CD4-positive, alpha-beta memory T cell (primary cell): Measurements from ENCODE around the gene TRIM47. TPM values are rescaled to one million over a fixed set of nuclear protein-coding genes. Genes with fewer than 3 reads are reported as not detected.

Source experiments
- CTCF ChIA-PET: fragments of 350-600 bp; sonication (Branson Sonifier 250); formaldehyde crosslinking; loops from one replicate; lab custom pipeline; 2021; ENCODE audit warnings: inconsistent platforms; ENCODE audit not compliant: partially characterized antibody; lab: Charles Lee
- POLR2A ChIA-PET: fragments of 350-600 bp; sonication (Branson Sonifier 250); formaldehyde crosslinking; loops from one replicate; lab custom pipeline; 2021; ENCODE audit not compliant: partially characterized antibody; lab: Charles Lee
- DNase-seq, 5 donors: peaks; one replicate each; pipeline versions ENCODE4 v3.0.0 to v3.0.0-alpha.2; 2020 to 2022; ENCODE audit warnings: mixed read lengths in 1 of 5
- H3K27ac ChIP-seq: one replicate; pipeline ENCODE4 v1.7.0; 2013; ENCODE audit warnings: low read depth, low read length
- H3K27me3 ChIP-seq: 2 replicates; pipeline ENCODE4 v1.7.0; 2013; ENCODE audit warnings: mild to moderate bottlenecking, low read length, moderate library complexity; ENCODE audit not compliant: insufficient read depth
- H3K36me3 ChIP-seq: 2 replicates; pipeline ENCODE4 v1.7.0; 2013; ENCODE audit warnings: mild to moderate bottlenecking, low read length, moderate library complexity; ENCODE audit not compliant: insufficient read depth
- H3K4me1 ChIP-seq: 2 replicates; pipeline ENCODE4 v1.7.0; 2013; ENCODE audit warnings: mild to moderate bottlenecking, low read length, moderate library complexity; ENCODE audit not compliant: insufficient read depth
- H3K4me3 ChIP-seq, 2 donors: one replicate each; pipeline ENCODE4 v1.7.0; 2013; ENCODE audit warnings: low read length in 2 of 2, mild to moderate bottlenecking in 1 of 2
- H3K9me3 ChIP-seq, 2 donors: one replicate each; pipeline ENCODE4 v1.7.0; 2013; ENCODE audit warnings: low read length in 2 of 2, control low read depth in 1 of 2; ENCODE audit not compliant: control insufficient read depth in 1 of 2
- H3K27ac Mint-ChIP-seq, 7 donors: one replicate each; pipeline ENCODE4 v1.8.0; 2020 to 2021; ENCODE audit warnings: mixed read lengths in 7 of 7, mild to moderate bottlenecking in 6 of 7, inconsistent platforms in 3 of 7, moderate library complexity in 3 of 7
- H3K27me3 Mint-ChIP-seq, 2 donors: one replicate each; pipeline ENCODE4 v1.8.0; 2020 to 2021; ENCODE audit warnings: mixed read lengths in 2 of 2
- H3K36me3 Mint-ChIP-seq, 2 donors: one replicate each; pipeline ENCODE4 v1.8.0; 2020 to 2021; ENCODE audit warnings: mixed read lengths in 2 of 2, inconsistent platforms in 1 of 2, mild to moderate bottlenecking in 1 of 2
- H3K4me1 Mint-ChIP-seq, 4 donors: one replicate each; pipeline ENCODE4 v1.8.0; 2020 to 2021; ENCODE audit warnings: mixed read lengths in 4 of 4, mild to moderate bottlenecking in 1 of 4
- H3K4me3 Mint-ChIP-seq, 8 donors: one replicate each; pipeline ENCODE4 v1.8.0; 2020 to 2021; ENCODE audit warnings: mixed read lengths in 8 of 8, mild to moderate bottlenecking in 7 of 8, moderate library complexity in 6 of 8, inconsistent platforms in 3 of 8
- H3K9me3 Mint-ChIP-seq, 8 donors: one replicate each; pipeline ENCODE4 v1.8.0; 2020 to 2021; ENCODE audit warnings: mixed read lengths in 8 of 8, mild to moderate bottlenecking in 5 of 8, inconsistent platforms in 3 of 8, moderate library complexity in 1 of 8
- intact Hi-C: fragments of 100-400 bp; cut with micrococcal nuclease; formaldehyde crosslinking; loops from one replicate; pipeline ENCODE4 v1.15.1; 2023
- polyA plus RNA-seq, 2 donors: library from polyadenylated mRNA; unstranded; fragments of 300-500 nt; fragmentation: Illumina TruSeq; gene quantifications; one replicate each; pipeline ENCODE4 v1.2.3, GENCODE V29; 2021
- total RNA-seq, 2 experiments: library from RNA; stranded (reverse); gene quantifications; one replicate each; pipeline ENCODE4 v1.2.3, GENCODE V29; 2021

TRIM47 gene
- total and polyA plus RNA-seq, 4 experiments from 2014 or later = 11.2 to 26.8 (median 20.0) TPM

DNA sequence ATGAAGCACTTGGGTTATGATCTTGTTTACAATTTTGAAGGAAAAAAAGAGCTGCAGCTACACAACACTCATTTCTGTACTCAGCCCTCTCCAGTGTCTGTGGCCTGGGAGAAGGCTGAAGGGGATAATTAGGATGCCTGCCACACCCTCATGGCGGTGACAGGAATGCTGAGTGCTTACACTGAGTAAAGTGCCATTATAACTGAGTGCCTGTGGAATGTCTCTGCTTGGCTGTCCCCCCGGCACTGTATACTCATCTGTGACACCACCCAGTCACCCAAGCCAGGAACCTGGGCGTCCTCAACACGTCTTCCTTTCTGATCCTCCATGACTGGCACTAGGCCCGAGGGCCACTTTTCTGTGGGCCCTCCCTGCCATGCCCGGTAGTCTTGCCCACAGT lies 29.8 kb upstream of the TRIM47 start:
- H3K27me3 Mint-ChIP-seq = no peaks in the 10 kb centered on the region
- H3K4me3 Mint-ChIP-seq = no peak overlapping the region
- peaks cover 0 to 3% of the 10 kb centered on the region in 2 donors for H3K36me3 Mint-ChIP-seq
- H3K4me1 Mint-ChIP-seq = peaks cover 5 to 20% (median 9%) of the 10 kb centered on the region in 4 donors
- ChIA-PET POLR2A (interaction anchor here (1.1 kb wide), 1 partner anchor 64 kb away, joined by 3 read pairs; the partner anchor contains the start of gene UNC13D), CTCF (interaction anchor here (10.4 kb wide), 1 partner anchor 97 kb away, joined by 120 read pairs; no protein-coding TSS in a partner anchor)
- no peak for DNase-seq
- H3K27ac Mint-ChIP-seq = peak overlapping the region in 3 of 7 donors; percentile 42 to 66 (median 51)
- no peak overlapping the region for H3K27ac ChIP-seq
- H3K9me3 ChIP-seq = no peaks in the 10 kb centered on the region
- no peaks in the 10 kb centered on the region for H3K36me3 ChIP-seq
- no peaks in the 10 kb centered on the region for H3K27me3 ChIP-seq
- H3K4me1 ChIP-seq = peaks cover 17% of the 10 kb centered on the region
- H3K4me3 ChIP-seq = no peak overlapping the region
- intact Hi-C loops = loop anchor here (10.0 kb wide), 1 partner anchor 357 kb away; the partner anchor contains the start of gene UBALD2
- H3K9me3 Mint-ChIP-seq = no peaks in the 10 kb centered on the region

DNA sequence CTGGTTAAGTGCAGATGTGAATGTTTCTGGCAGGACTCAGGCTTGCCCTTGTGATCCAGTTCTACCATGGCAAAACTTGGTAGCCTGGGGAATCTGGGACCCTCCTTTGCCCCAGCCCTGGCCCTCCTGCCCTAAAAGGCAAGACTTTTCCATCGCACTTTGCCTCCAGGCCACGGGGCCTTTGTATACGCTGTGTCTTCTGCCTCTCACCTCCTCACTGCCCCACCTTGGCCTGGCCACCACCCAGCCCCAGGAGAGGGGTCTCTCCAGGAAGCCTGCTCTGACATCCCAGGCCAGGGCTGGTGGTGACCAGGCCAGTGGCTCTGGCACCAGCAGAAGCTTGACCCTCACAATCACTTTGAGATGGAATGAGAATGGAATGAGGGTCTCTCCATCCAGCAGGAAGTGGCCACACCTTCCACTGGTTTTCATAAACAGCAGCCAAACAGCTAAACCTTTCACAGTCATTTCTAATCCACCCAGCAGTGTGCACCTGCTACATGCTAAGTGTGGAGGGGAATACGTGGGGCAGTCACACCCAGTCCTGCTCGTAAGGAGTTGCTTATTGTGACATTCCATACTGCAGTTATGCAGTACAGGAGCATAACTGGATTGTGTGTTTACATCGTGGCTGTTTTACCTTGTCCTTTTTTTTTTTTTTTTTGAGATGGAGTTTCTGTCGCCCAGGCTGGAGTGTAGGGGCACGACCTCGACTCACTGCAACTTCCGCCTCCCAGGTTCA lies 27.9 kb upstream of the TRIM47 start:
- Mint-ChIP-seq H3K27me3 (no peaks in the 10 kb centered on the region), H3K27ac (peak overlapping the region in 5 of 7 donors; percentile 62 to 83 (median 63)), H3K4me3 (peak overlapping the region in 7 of 8 donors; percentile 12 to 66 (median 55)), H3K9me3 (no peaks in the 10 kb centered on the region), H3K36me3 (peaks cover 0 to 13% of the 10 kb centered on the region in 2 donors), H3K4me1 (peaks cover 5 to 20% (median 9%) of the 10 kb centered on the region in 4 donors)
- ChIA-PET POLR2A (interaction anchor here (1.1 to 5.6 kb wide), 6 partner anchors 10 to 142 kb away, joined by 3 to 52 read pairs (median 18); partner anchors contain the start of genes TRIM65 and WBP2), CTCF (interaction anchor here (0.6 to 10.4 kb wide), 13 partner anchors 10 to 518 kb away, joined by 3 to 120 read pairs (median 5); partner anchors contain the start of genes CDK3, FBF1 and TRIM65)
- Histone ChIP-seq H3K4me3 (no peak overlapping the region), H3K4me1 (peaks cover 17% of the 10 kb centered on the region), H3K27me3 (no peaks in the 10 kb centered on the region), H3K9me3 (no peaks in the 10 kb centered on the region), H3K27ac (no peak overlapping the region), H3K36me3 (peaks cover 9% of the 10 kb centered on the region)
- intact Hi-C loops = loop anchor here (10.0 kb wide), 1 partner anchor 358 kb away; the partner anchor contains the start of gene UBALD2
- DNase-seq = no peak

GRCh38 chr17:75904749-75905521 lies 26.6 kb upstream of the TRIM47 start, which contains the start of gene MRPL38:
Gene MRPL38 (minus strand): TSS chr17:75904884. CDS start chr17:75904875, 9 bp downstream.
- no peaks in the 10 kb centered on the region for H3K9me3 Mint-ChIP-seq

GRCh38 chr17:75902406-75902805 lies 24.0 kb upstream of the TRIM47 start:
- H3K27me3 ChIP-seq = no peaks in the 10 kb centered on the region
- H3K36me3 ChIP-seq = peaks cover 30% of the 10 kb centered on the region
- H3K27ac ChIP-seq = no peak overlapping the region
- Mint-ChIP-seq H3K27ac (peak overlapping the region in 1 of 7 donors; percentile 37), H3K9me3 (no peaks in the 10 kb centered on the region), H3K4me1 (peaks cover 8 to 22% (median 12%) of the 10 kb centered on the region in 4 donors), H3K36me3 (peaks cover 4 to 37% of the 10 kb centered on the region in 2 donors), H3K4me3 (peak overlapping the region in 1 of 8 donors; percentile 50), H3K27me3 (no peaks in the 10 kb centered on the region)
- POLR2A ChIA-PET = interaction anchor here (0.9 to 18.1 kb wide), 7 partner anchors 25 to 612 kb away, joined by 3 to 337 read pairs (median 4); partner anchors contain the start of genes TRIM47, UNC13D and WBP2
- intact Hi-C loops = loop anchor here (10.0 kb wide), 1 partner anchor 362 kb away; the partner anchor contains the start of gene UBALD2
- no peak for DNase-seq
- CTCF ChIA-PET = interaction anchor here (0.8 to 10.4 kb wide), 5 partner anchors 25 to 126 kb away, joined by 3 to 120 read pairs (median 4); partner anchors contain the start of gene WBP2
- H3K4me1 ChIP-seq = peaks cover 21% of the 10 kb centered on the region
- H3K9me3 ChIP-seq = no peaks in the 10 kb centered on the region
- no peak overlapping the region for H3K4me3 ChIP-seq

More at GRCh38 chr17:75904749-75905521, 26.6 kb upstream of the TRIM47 start, which contains the start of gene MRPL38:
- Mint-ChIP-seq H3K4me3 (peak within 1 kb of the TSS; percentile 88 to 93 (median 92)), H3K27ac (peak within 1 kb of the TSS; percentile 82 to 98 (median 94)), H3K36me3 (peaks cover 0 to 24% of the 10 kb centered on the region in 2 donors), H3K27me3 (no peaks in the 10 kb centered on the region), H3K4me1 (peaks cover 5 to 20% (median 9%) of the 10 kb centered on the region in 4 donors)
- CTCF ChIA-PET = interaction anchor here (0.8 to 10.4 kb wide), 23 partner anchors 9 to 395 kb away, joined by 3 to 120 read pairs (median 4); partner anchors contain the start of genes CDK3, FBF1 and TRIM65
- Histone ChIP-seq H3K4me3 (peak within 1 kb of the TSS; percentile 57 to 61), H3K27me3 (no peaks in the 10 kb centered on the region), H3K4me1 (peaks cover 17% of the 10 kb centered on the region), H3K27ac (peak within 1 kb of the TSS; percentile 74), H3K9me3 (no peaks in the 10 kb centered on the region), H3K36me3 (peaks cover 22% of the 10 kb centered on the region)
- POLR2A ChIA-PET = interaction anchor here (0.6 to 18.1 kb wide), 22 partner anchors 9 to 449 kb away, joined by 3 to 337 read pairs (median 5); partner anchors contain the start of genes FBF1, PRPSAP1, TRIM47 and TRIM65
- DNase-seq = peak; percentile 93 to 98 (median 95)
- intact Hi-C loops = loop anchor here (1.0 to 10.0 kb wide), 8 partner anchors 9 to 448 kb away; partner anchors contain the start of genes ACOX1, FBF1, PRPSAP1 and TEN1

GRCh38 chr17:75901727-75902126 lies 23.3 kb upstream of the TRIM47 start:
- H3K4me3 ChIP-seq = no peak overlapping the region
- peaks cover 30% of the 10 kb centered on the region for H3K36me3 ChIP-seq
- ChIA-PET CTCF (interaction anchor here (1.3 to 10.4 kb wide), 3 partner anchors 43 to 103 kb away, joined by 3 to 120 read pairs (median 6); partner anchors contain the start of gene WBP2), POLR2A (interaction anchor here (5.6 to 18.1 kb wide), 3 partner anchors 24 to 48 kb away, joined by 52 to 337 read pairs (median 123); partner anchors contain the start of genes TRIM47 and WBP2)
- Mint-ChIP-seq H3K9me3 (no peaks in the 10 kb centered on the region), H3K27ac (peak overlapping the region in 2 of 7 donors; percentile 64 to 67), H3K4me1 (peaks cover 8 to 26% (median 14%) of the 10 kb centered on the region in 4 donors), H3K27me3 (no peaks in the 10 kb centered on the region), H3K36me3 (peaks cover 4 to 38% of the 10 kb centered on the region in 2 donors), H3K4me3 (peak overlapping the region in 1 of 8 donors; percentile 15)
- no peaks in the 10 kb centered on the region for H3K9me3 ChIP-seq
- intact Hi-C loops = loop anchor here (10.0 kb wide), 1 partner anchor 363 kb away; the partner anchor contains the start of gene UBALD2
- no peak for DNase-seq
- H3K4me1 ChIP-seq = peaks cover 26% of the 10 kb centered on the region
- no peaks in the 10 kb centered on the region for H3K27me3 ChIP-seq
- H3K27ac ChIP-seq = no peak overlapping the region
